ENCODE measurements around the gene NSRP1. TPM values are rescaled to one million over a fixed set of nuclear protein-coding genes. Genes with fewer than 3 reads are reported as not detected.

NSRP1 gene
- total and polyA plus RNA-seq, 2 of the 13 experiments (the other 11 are each of a cell fraction or from before 2014, with no cell fraction given), result 7.0 to 14.3 TPM

- Histone ChIP-seq H3K4me2 (ENCODE audit: low read depth, low read length) (no peak overlapping the region), H3K9ac (ENCODE audit: insufficient read depth, low read depth, low read length) (no peak overlapping the region), H2AFZ (ENCODE audit: low read length) (no peak overlapping the region), H3K79me2 (ENCODE audit: insufficient read depth, low read length) (no peaks in the 10 kb centered on the region), H3K9me3 (ENCODE audit: low read length) (no peaks in the 10 kb centered on the region), H3K27me3 (ENCODE audit: control insufficient read depth in 1 of 2, insufficient read depth in 2 of 2, low read length in 2 of 2) (no peaks in the 10 kb centered on the region), H3K27ac (ENCODE audit: extremely low read length, insufficient read depth, low read length) (no peak overlapping the region), H3K36me3 (replicated peaks in 1 of 2; ENCODE audit: control insufficient read depth in 1 of 2, insufficient read depth in 2 of 2, low read length in 2 of 2) (peaks cover 0 to 22% of the 10 kb centered on the region in 2 experiments; a peak in 4 of 5 replicates), H4K20me1 (ENCODE audit: insufficient read depth, low read length) (no peaks in the 10 kb centered on the region), H3K4me1 (ENCODE audit: insufficient read depth, low read length) (peaks cover 8% of the 10 kb centered on the region; the same call in 1 of the 2 replicates), H3K4me3 (replicated peaks in 1 of 3; ENCODE audit: insufficient read depth in 1 of 3, low read depth in 2 of 3, low read length in 3 of 3) (no peak overlapping the region)
- no TSS peak for BruUV-seq (replicated peaks)
- ChIA-PET CTCF (ENCODE audit: low intra/inter-chr PET ratio, low total read pairs) (no interaction called here), POLR2A (interaction anchor here (1.3 kb wide), 1 partner anchor 38 kb away, joined by 5 read pairs; no protein-coding TSS in a partner anchor)
- FAIRE-seq (no peak), ATAC-seq (no peak), DNase-seq (ENCODE audit: low spot score) (no peak)
- TF ChIP-seq FOXP1 (IDR thresholded peaks at IDR 0.05) (no peak), FOXP1 (CRISPR knock-in tag; IDR thresholded peaks at IDR 0.05) (no peak), KIAA2018 (CRISPR knock-in tag; IDR thresholded peaks at IDR 0.05; ENCODE audit: borderline replicate concordance) (no peak), DBP (CRISPR knock-in tag; IDR thresholded peaks at IDR 0.05; ENCODE audit: not compliant biosample characterization) (no peak), ZNF713 (CRISPR knock-in tag; IDR thresholded peaks at IDR 0.05) (no peak), PHF20 (CRISPR knock-in tag; IDR thresholded peaks at IDR 0.05) (no peak), KLF9 (CRISPR knock-in tag; IDR thresholded peaks at IDR 0.05; ENCODE audit: low read depth) (no peak)
- WGBS (ENCODE audit: low lambda C conversion rate), result 89% methylated on average over 2 of the region's 2 CpGs
- in situ Hi-C loops (cut with HindIII; ENCODE audit: extremely low pct_ligation_motif_present, low pct_unique_long_range_greater_than_20kb) (no loop called here), intact Hi-C loops (cut with micrococcal nuclease; ENCODE audit: unreplicated experiment) (no loop called here)
Observed at GRCh38 chr17:30187573-30187972, 71.0 kb downstream of the NSRP1 start.

Measured in HepG2 (cell line).